ENCODE measurements around the gene STAT3.
"Not testable (repeated sequence)": the region's sequence is repeated elsewhere in the genome, so short reads cannot be mapped to it uniquely, and the experiment has no call there.

STAT3 gene

DNA sequence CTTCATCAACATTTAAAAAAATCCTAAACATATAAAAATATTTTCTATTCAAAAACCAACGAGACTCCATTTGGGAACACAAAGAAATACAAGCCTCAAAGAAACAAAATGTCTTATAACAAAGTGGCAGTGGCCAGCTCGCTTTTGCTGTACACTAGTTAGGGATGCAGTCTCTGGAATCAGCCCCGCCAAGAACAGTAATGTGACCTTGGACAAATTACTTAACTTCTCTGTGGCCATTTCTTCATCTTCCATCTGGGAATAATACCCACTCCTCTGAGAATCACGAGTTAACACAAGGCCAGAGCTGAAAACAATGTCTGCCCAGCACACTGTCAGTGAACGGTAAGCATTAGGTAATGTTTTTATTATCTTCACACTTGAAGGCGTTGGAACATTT lies 117.6 kb downstream of the STAT3 start:
- H3K27ac Mint-ChIP-seq = no peak overlapping the region
- TF ChIP-seq, protein P1, sequence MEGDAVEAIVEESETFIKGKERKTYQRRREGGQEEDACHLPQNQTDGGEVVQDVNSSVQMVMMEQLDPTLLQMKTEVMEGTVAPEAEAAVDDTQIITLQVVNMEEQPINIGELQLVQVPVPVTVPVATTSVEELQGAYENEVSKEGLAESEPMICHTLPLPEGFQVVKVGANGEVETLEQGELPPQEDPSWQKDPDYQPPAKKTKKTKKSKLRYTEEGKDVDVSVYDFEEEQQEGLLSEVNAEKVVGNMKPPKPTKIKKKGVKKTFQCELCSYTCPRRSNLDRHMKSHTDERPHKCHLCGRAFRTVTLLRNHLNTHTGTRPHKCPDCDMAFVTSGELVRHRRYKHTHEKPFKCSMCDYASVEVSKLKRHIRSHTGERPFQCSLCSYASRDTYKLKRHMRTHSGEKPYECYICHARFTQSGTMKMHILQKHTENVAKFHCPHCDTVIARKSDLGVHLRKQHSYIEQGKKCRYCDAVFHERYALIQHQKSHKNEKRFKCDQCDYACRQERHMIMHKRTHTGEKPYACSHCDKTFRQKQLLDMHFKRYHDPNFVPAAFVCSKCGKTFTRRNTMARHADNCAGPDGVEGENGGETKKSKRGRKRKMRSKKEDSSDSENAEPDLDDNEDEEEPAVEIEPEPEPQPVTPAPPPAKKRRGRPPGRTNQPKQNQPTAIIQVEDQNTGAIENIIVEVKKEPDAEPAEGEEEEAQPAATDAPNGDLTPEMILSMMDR (IDR thresholded peaks at IDR 0.05; ENCODE audit: unreplicated experiment in 3 of 3) = no peak
- H3K36me3 Mint-ChIP-seq (ENCODE audit: low read depth) = peaks cover 1% of the 10 kb centered on the region
- no peak overlapping the region for H3K4me3 Mint-ChIP-seq
- H3K4me1 Mint-ChIP-seq = peaks cover 23% of the 10 kb centered on the region
- no peaks in the 10 kb centered on the region for H3K27me3 Mint-ChIP-seq (ENCODE audit: low read depth)
- no peaks in the 10 kb centered on the region for H3K9me3 Mint-ChIP-seq

DNA sequence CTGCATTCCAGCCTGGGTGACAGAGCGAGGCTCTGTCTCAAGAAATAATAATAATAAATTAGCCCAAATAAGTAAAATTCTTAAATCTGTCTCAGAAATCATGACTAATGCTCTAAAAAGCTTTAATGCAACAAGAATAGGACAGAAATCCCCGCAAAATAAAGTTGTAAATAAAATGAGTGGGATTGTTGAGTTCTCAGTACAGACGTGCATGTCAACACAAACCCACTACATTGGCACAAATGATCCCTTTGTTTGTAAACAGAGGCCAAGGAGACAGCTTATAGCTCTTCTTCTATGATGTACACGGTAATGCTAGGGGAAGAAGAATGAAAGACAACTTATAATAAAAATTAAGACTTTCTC lies 118.1 kb downstream of the STAT3 start:
- H3K36me3 Mint-ChIP-seq (ENCODE audit: low read depth) = peaks cover 3% of the 10 kb centered on the region
- H3K27me3 Mint-ChIP-seq (ENCODE audit: low read depth) = no peaks in the 10 kb centered on the region
- no peak overlapping the region for H3K27ac Mint-ChIP-seq
- H3K9me3 Mint-ChIP-seq = no peaks in the 10 kb centered on the region
- H3K4me1 Mint-ChIP-seq = peaks cover 18% of the 10 kb centered on the region
- no peak overlapping the region for H3K4me3 Mint-ChIP-seq
- TF ChIP-seq, protein P1 (IDR thresholded peaks at IDR 0.05; ENCODE audit: unreplicated experiment in 3 of 3) = no peak

GRCh38 chr17:42268236-42268635 lies 120.0 kb downstream of the STAT3 start:
- Mint-ChIP-seq H3K4me3 (no peak overlapping the region), H3K27me3 (ENCODE audit: low read depth) (no peaks in the 10 kb centered on the region), H3K9me3 (no peaks in the 10 kb centered on the region), H3K27ac (no peak overlapping the region), H3K36me3 (ENCODE audit: low read depth) (peaks cover 3% of the 10 kb centered on the region), H3K4me1 (no peaks in the 10 kb centered on the region)
- TF ChIP-seq, protein P1 (IDR thresholded peaks at IDR 0.05; ENCODE audit: unreplicated experiment in 3 of 3) = no peak

GRCh38 chr17:42266918-42267766 lies 121.1 kb downstream of the STAT3 start:
- Mint-ChIP-seq H3K9me3 (no peaks in the 10 kb centered on the region), H3K27me3 (ENCODE audit: low read depth) (no peaks in the 10 kb centered on the region), H3K27ac (no peak overlapping the region), H3K4me1 (no peaks in the 10 kb centered on the region), H3K4me3 (no peak overlapping the region), H3K36me3 (ENCODE audit: low read depth) (peaks cover 3% of the 10 kb centered on the region)
- TF ChIP-seq, protein P1 (IDR thresholded peaks at IDR 0.05; ENCODE audit: unreplicated experiment in 3 of 3) = no peak

- Mint-ChIP-seq H3K36me3 (ENCODE audit: low read depth) (peaks cover 3% of the 10 kb centered on the region), H3K27ac (no peak overlapping the region), H3K4me3 (no peak overlapping the region), H3K27me3 (ENCODE audit: low read depth) (no peaks in the 10 kb centered on the region), H3K9me3 (no peaks in the 10 kb centered on the region), H3K4me1 (no peaks in the 10 kb centered on the region)
- TF ChIP-seq, protein P1 (IDR thresholded peaks at IDR 0.05; ENCODE audit: unreplicated experiment in 3 of 3) = no peak
Observed at GRCh38 chr17:42266462-42266861, 121.8 kb downstream of the STAT3 start.

DNA sequence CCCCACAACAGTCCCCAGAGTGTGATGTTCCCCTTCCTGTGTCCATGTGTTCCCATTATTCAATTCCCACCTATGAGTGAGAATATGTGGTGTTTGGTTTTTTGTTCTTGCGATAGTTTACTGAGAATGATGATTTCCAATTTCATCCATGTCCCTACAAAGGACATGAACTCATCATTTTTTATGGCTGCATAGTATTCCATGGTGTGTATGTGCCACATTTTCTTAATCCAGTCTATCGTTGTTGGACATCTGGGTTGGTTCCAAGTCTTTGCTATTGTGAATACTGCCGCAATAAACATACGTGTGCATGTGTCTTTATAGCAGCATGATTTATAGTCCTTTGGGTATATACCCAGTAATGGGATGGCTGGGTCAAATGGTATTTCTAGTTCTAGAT lies 123.9 kb downstream of the STAT3 start:
- not testable (repeated sequence) for H3K27ac Mint-ChIP-seq; H3K4me3 Mint-ChIP-seq; H3K27me3 Mint-ChIP-seq (ENCODE audit: low read depth); H3K4me1 Mint-ChIP-seq; H3K36me3 Mint-ChIP-seq (ENCODE audit: low read depth); H3K9me3 Mint-ChIP-seq

Data from nephron (organoid).